Ectodermal cell (in vitro differentiated cells): ENCODE data around the gene COL9A3.

Experiments used
- H3K27ac ChIP-seq: 2 replicates; pipeline ENCODE4 v1.7.0; 2013; ENCODE audit warnings: mild to moderate bottlenecking, low read depth, low read length; ENCODE audit not compliant: insufficient read depth, poor library complexity, severe bottlenecking
- H3K27me3 ChIP-seq: 2 replicates; pipeline ENCODE4 v1.7.0; 2013; ENCODE audit warnings: mild to moderate bottlenecking, low read length; ENCODE audit not compliant: insufficient read depth, control insufficient read depth, poor library complexity, severe bottlenecking
- H3K36me3 ChIP-seq: one replicate; pipeline ENCODE4 v1.7.0; 2013; ENCODE audit warnings: low read length; ENCODE audit not compliant: control insufficient read depth, insufficient read depth
- H3K4me1 ChIP-seq: one replicate; pipeline ENCODE4 v1.7.0; 2013; ENCODE audit warnings: low read length; ENCODE audit not compliant: control insufficient read depth, insufficient read depth
- H3K4me3 ChIP-seq: 2 replicates; pipeline ENCODE4 v1.7.0; 2013; ENCODE audit warnings: low read depth, low read length, control low read depth; ENCODE audit not compliant: insufficient read depth
- H3K9me3 ChIP-seq: 2 replicates; pipeline ENCODE4 v1.7.0; 2013; ENCODE audit warnings: mild to moderate bottlenecking, low read length, moderate library complexity; ENCODE audit not compliant: control insufficient read depth
- WGBS, 2 experiments: methylation state at CpG; one replicate each; pipeline ENCODE4 v1.1.7; 2013; ENCODE audit warnings: missing lambda C conversion rate in 2 of 2; 5-methylcytosine and 5-hydroxymethylcytosine counted together

COL9A3 gene

DNA sequence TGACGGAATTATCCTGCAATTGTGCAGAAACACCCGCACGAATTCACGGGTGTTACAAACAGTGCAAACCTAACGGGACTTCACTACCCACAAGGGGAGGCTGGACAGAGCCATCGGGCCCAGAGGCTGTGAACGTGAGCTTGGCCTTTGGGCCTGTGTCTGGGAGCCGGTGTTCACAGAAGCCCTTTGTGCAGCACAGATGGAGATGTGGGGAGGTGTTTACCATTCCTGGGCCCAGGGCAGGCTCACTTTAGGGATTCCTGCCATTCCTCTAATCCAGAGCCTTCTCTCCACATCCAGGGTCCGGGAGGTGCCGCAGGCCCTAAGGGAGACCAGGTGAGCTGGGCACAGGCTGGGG lies 15.0 kb downstream of the COL9A3 start:
- no peaks in the 10 kb centered on the region for H3K9me3 ChIP-seq
- peaks cover 18% of the 10 kb centered on the region for H3K4me1 ChIP-seq
- no peak overlapping the region for H3K27ac ChIP-seq
- no peaks in the 10 kb centered on the region for H3K36me3 ChIP-seq
- no peak overlapping the region for H3K4me3 ChIP-seq
- H3K27me3 ChIP-seq, result no peaks in the 10 kb centered on the region
- 87 to 93% methylated on average over 10 of the region's 10 CpGs for WGBS, 2 experiments

DNA sequence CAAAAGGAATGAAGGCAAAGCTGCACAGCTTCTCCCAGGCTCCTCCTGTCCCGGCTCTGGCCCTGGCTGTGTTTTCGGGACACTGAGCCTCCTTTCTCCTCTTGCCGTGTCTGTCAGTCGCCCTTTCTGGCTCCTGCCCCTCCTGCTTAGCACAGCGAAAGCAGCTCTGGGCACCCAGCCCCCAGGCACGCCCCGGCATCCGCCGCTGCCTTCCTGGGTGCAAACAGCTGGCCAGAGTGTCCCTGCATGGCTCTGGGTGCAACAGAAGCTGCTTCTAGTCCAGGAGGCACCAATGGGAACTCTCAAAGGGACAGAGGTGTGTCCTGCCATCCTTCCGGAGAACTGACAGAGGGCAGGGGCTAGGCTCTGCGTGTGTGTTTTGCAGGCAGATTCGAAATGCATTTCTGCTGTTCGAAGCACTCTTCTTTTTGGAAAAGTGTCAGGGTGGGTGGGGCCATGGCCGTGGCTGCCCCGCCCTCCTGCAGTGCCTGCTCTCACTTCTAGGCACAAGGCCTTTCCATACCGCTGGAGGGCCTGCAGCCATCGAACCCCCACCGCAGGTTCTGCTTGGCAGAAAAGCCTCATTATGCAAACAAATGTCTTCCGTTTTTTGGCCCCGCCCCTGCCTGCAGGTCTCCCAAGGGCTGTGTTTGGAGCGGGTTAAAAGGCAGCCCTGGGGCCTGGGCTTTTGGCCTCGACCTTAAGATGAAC lies 15.5 kb downstream of the COL9A3 start:
- no peak overlapping the region for H3K4me3 ChIP-seq
- H3K9me3 ChIP-seq, result no peaks in the 10 kb centered on the region
- no peaks in the 10 kb centered on the region for H3K36me3 ChIP-seq
- H3K4me1 ChIP-seq, result peaks cover 18% of the 10 kb centered on the region
- no peak overlapping the region for H3K27ac ChIP-seq
- 56 to 59% methylated on average over 22 of the region's 22 CpGs for WGBS, 2 experiments
- no peaks in the 10 kb centered on the region for H3K27me3 ChIP-seq

DNA sequence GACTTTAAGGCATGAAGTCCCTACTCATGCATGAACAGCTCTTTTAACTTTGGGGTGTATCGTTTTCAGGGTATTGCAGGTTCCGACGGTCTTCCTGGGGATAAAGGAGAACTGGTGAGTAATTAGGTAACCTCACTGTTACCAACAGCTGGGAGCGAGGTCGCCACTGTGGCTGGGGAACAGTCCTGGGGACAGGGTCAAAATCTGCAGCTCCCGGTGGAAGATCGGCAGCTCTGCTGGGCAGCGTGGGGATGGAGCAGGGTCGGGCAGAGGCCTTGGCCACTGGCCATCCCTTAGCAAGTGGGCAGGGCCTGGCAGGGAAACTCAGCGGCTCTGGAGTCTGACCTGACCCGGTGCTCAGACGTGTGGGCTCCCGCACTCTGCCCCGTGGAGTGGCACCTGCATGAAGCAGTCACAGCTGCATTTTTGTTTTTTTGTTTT lies 16.1 kb downstream of the COL9A3 start:
- no peak overlapping the region for H3K27ac ChIP-seq
- WGBS, 2 experiments, result 84 to 85% methylated on average over 14 of the region's 14 CpGs
- H3K4me3 ChIP-seq, result no peak overlapping the region
- H3K4me1 ChIP-seq, result peaks cover 18% of the 10 kb centered on the region
- no peaks in the 10 kb centered on the region for H3K27me3 ChIP-seq
- H3K9me3 ChIP-seq, result no peaks in the 10 kb centered on the region
- no peaks in the 10 kb centered on the region for H3K36me3 ChIP-seq

DNA sequence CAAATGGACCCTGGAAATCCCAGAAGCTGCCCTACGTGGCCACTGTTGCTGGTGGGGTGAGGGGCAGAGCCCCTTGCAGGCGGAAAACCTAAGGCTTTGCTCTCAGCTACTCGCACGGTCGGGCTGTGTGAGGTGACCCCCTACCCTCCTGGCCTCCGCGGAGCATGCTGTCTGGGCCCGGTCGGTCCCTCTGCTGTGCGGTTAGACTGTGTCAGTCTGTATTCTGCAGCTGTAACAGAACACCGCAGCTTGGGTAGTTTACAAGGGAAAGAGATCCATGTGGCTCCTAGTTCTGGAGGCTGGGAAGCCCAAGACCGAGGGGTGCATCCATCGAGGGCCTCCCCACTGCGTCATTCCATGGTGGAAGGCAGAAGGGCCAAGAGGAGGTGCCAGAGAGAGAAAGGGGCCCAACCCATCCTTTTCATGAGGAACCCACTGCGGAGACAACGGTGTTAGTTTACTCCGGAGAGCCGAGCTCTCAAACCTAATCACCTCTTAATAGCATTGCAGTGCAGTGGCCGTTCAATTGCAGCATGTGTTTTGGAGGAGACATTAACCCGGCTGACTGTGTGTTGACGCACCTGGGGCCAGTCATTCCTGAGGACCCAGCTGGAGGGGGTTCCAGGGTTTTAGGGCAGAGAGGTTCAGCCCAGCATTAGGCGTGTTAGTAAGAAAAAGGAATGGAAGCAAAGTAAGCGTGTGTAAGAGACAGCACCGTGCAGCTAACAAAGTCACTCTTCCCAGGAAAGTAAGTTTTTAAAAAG lies 18.3 kb downstream of the COL9A3 start:
- no peak overlapping the region for H3K27ac ChIP-seq

DNA sequence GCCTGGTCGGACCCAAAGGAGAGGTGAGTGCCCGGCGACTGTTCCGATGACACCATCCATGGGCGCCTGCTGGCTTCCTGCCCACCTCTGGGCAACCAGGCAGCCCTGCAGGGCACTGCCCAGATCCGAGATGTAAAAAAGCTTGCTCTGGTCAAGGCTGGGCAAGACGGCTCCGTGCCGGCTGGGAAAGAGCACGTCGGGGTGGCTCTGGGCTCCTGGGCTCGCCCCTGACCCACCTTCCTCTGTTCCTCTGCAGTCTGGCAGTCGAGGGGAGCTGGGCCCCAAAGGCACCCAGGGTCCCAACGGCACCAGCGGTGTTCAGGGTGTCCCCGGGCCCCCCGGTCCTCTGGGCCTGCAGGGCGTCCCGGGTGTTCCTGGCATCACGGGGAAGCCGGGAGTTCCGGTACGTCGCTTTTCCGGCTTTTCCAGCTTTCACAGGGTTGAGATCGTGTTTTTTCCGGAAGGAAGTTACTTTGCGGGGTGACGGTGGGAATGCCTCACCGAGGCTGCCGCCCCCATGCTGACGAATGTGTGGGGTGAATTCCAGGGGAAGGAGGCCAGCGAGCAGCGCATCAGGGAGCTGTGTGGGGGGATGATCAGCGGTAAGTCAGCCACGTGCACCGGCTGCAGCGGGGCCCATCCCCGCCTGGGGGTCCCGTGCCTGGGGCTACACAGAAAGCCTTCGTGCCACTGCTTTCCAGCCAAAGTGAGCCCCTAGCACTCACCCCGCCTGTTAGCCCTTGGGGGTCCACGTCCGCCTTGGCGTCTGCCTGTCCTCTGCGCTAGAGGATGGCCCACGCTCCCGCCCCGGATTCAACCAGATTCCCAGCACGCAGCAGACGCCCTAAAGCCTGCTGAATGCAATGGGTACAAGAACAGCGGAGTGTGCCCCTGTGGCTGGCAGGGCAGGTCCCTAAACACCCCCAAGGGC lies 19.3 kb downstream of the COL9A3 start:
- Histone ChIP-seq H3K36me3 (no peaks in the 10 kb centered on the region), H3K9me3 (no peaks in the 10 kb centered on the region), H3K27me3 (no peaks in the 10 kb centered on the region), H3K4me3 (no peak overlapping the region), H3K4me1 (peaks cover 24% of the 10 kb centered on the region), H3K27ac (no peak overlapping the region)
- WGBS, 2 experiments, result 89 to 90% methylated on average over 52 of the region's 52 CpGs

More for the DNA sequence above, 18.3 kb downstream of the COL9A3 start:
- Histone ChIP-seq H3K4me3 (no peak overlapping the region), H3K36me3 (no peaks in the 10 kb centered on the region), H3K9me3 (no peaks in the 10 kb centered on the region), H3K4me1 (peaks cover 18% of the 10 kb centered on the region), H3K27me3 (no peaks in the 10 kb centered on the region)
- WGBS, 2 experiments, result 88 to 89% methylated on average over 24 of the region's 24 CpGs

DNA sequence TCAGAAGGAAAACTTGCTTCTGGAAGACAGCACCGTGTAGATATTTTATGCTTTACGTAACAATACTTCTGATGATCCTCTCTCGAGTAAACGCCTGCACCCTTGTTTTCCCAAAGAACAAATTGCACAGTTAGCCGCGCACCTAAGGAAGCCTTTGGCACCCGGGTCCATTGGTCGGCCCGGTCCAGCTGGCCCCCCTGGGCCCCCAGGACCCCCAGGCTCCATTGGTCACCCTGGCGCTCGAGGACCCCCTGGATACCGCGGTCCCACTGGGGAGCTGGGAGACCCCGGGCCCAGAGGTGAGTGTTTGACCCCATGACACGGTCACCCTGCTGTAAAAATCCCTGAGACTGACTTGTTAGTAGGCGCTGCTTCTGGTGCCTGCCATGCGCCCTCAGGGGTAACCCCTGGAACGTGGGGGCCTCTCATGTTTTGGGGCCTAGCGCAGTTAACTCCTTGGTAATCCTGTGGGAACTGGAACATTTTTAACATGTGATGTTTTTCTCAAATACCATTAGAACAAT lies 20.2 kb downstream of the COL9A3 start:
- no peaks in the 10 kb centered on the region for H3K9me3 ChIP-seq
- H3K4me3 ChIP-seq, result no peak overlapping the region
- peaks cover 21% of the 10 kb centered on the region for H3K4me1 ChIP-seq
- no peaks in the 10 kb centered on the region for H3K36me3 ChIP-seq
- no peak overlapping the region for H3K27ac ChIP-seq
- H3K27me3 ChIP-seq, result no peaks in the 10 kb centered on the region
- WGBS, 2 experiments, result 95 to 96% methylated on average over 19 of the region's 19 CpGs

DNA sequence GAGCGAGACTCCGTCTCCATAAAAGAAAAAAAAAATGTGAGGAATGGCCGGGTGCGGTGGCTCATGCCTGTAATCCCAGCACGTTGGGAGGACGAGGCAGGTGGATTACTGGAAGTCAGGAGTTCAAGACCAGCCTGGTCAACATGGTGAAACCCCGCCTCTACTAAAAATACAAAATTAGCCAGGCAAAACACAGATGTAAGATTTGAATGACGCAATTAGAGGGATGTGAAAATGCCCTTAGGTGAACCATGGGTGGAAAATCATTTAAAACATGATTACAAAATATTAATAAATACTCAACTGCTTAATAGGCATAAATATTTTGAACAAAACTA lies 20.9 kb downstream of the COL9A3 start:
- H3K4me1 ChIP-seq, result peaks cover 16% of the 10 kb centered on the region
- no peak overlapping the region for H3K4me3 ChIP-seq
- H3K9me3 ChIP-seq, result no peaks in the 10 kb centered on the region
- H3K27ac ChIP-seq, result no peak overlapping the region
- H3K36me3 ChIP-seq, result no peaks in the 10 kb centered on the region
- no peaks in the 10 kb centered on the region for H3K27me3 ChIP-seq
- 95 to 96% methylated on average over 7 to 8 of the region's 8 CpGs for WGBS, 2 experiments

DNA sequence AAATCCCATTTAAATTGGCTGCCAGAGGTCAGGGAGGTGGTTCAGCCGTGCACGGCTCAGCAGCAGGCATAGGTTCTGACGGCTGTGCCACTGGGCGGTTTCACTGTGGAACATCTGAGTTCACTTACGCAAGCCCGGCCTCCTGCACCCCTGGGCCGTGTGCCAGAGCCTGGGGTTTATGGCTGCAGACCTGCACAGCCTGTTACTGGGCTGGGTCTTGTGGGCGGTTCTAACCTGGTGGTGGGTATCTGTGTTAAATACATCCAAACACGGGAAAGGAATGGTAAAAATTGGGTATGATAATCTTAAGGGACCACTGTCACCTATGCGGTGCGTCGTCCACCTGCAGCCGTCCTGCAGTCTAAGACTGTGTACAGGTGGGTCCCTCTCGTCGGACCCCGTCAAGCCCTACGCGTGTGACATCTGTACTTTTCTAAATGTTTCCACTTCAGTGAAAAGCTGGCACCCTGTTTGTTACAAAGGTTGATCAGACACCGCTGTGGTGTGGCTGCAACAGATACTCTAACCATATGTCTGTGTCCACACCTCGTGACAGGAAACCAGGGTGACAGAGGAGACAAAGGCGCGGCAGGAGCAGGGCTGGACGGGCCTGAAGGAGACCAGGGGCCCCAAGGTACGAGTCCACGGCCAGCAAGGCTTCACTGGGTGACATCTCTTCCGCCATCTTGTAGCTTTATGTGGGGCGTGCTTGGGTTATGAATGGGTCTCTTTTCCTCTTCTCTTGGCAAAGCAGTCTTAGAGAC lies 21.5 kb downstream of the COL9A3 start:
- H3K9me3 ChIP-seq, result no peaks in the 10 kb centered on the region
- peaks cover 16% of the 10 kb centered on the region for H3K4me1 ChIP-seq
- H3K36me3 ChIP-seq, result no peaks in the 10 kb centered on the region
- no peak overlapping the region for H3K27ac ChIP-seq
- H3K27me3 ChIP-seq, result no peaks in the 10 kb centered on the region
- 94 to 95% methylated on average over 27 of the region's 27 CpGs for WGBS, 2 experiments
- no peak overlapping the region for H3K4me3 ChIP-seq

DNA sequence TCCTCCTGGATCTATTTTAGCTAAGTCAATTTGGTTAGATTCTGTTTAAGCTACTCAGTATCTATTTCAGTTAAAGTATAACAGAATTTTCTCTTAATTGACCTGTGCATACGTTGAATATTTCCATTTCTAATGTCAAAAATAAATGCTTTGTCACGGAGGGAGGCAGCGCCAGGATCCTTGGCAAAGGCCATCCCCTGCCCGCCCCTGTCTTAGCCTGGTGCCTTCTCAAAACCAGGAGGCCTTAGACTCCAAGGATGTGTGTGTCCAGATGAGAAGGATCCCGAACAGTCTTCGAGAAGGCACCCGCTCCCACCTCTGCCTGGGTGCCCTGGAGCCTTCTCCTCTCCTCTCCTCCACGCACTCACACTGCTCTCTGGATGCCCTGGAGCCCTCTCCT lies 22.4 kb downstream of the COL9A3 start:
- Histone ChIP-seq H3K4me3 (no peak overlapping the region), H3K27me3 (no peaks in the 10 kb centered on the region), H3K9me3 (no peaks in the 10 kb centered on the region), H3K27ac (no peak overlapping the region), H3K36me3 (no peaks in the 10 kb centered on the region), H3K4me1 (peaks cover 16% of the 10 kb centered on the region)
- 91 to 95% methylated on average over 8 of the region's 8 CpGs for WGBS, 2 experiments
